GM12801 (cell line): ENCODE results near the gene CHI3L2.

Experiments used
- CTCF ChIP-seq: IDR thresholded peaks from one replicate; pipeline ENCODE4 v1.5.1; 2011; ENCODE audit warnings: control low read depth; ENCODE audit not compliant: insufficient read length; ENCODE audit errors: extremely low read depth

The CHI3L2 gene

GRCh38 chr1:111198836-111199235 is 28.7 kb upstream of the CHI3L2 start:
- no peak for TF ChIP-seq CTCF

- TF ChIP-seq CTCF = no peak
These were observed 28.2 kb upstream of the CHI3L2 start for GRCh38 chr1:111199329-111199728.

- no peak for TF ChIP-seq CTCF
These were observed 27.4 kb upstream of the CHI3L2 start, which contains the start of gene DENND2D for GRCh38 chr1:111199881-111200801. TSS of gene DENND2D (minus strand) at chr1:111200646. CDS start at chr1:111200459, 187 bp downstream.

- no peak for TF ChIP-seq CTCF
These were observed 26.7 kb upstream of the CHI3L2 start for GRCh38 chr1:111200802-111201161.

- TF ChIP-seq CTCF = no peak
These were observed 26.0 kb upstream of the CHI3L2 start for GRCh38 chr1:111201275-111202090.

- TF ChIP-seq CTCF = no peak
These were observed 25.2 kb upstream of the CHI3L2 start for GRCh38 chr1:111202366-111202706.

- no peak for TF ChIP-seq CTCF
These were observed 24.5 kb upstream of the CHI3L2 start for GRCh38 chr1:111202707-111203623.
